ENCODE measurements around the gene HOXB3.

The HOXB3 gene

GRCh38 chr17:48632579-48633265 lies 42.7 kb upstream of the HOXB3 start:
- no peak for TF ChIP-seq ZFX (IDR thresholded peaks at IDR 0.05; ENCODE audit: borderline replicate concordance)
- TF ChIP-seq CTCF (IDR thresholded peaks at IDR 0.05) = no peak
- no peak overlapping the region for H3K27ac ChIP-seq

GRCh38 chr17:48631693-48632578 lies 41.9 kb upstream of the HOXB3 start:
- TF ChIP-seq ZFX (IDR thresholded peaks at IDR 0.05; ENCODE audit: borderline replicate concordance) (no peak), CTCF (IDR thresholded peaks at IDR 0.05) (no peak)

GRCh38 chr17:48630925-48631692 lies 41.1 kb upstream of the HOXB3 start:
- H3K27ac ChIP-seq = no peak overlapping the region
- no peak for TF ChIP-seq ZFX (IDR thresholded peaks at IDR 0.05; ENCODE audit: borderline replicate concordance)
- TF ChIP-seq CTCF (IDR thresholded peaks at IDR 0.05) = no peak

More at GRCh38 chr17:48631693-48632578, 41.9 kb upstream of the HOXB3 start:
- no peak overlapping the region for H3K27ac ChIP-seq

GRCh38 chr17:48630009-48630924 lies 40.2 kb upstream of the HOXB3 start:
- no peak overlapping the region for H3K27ac ChIP-seq
- TF ChIP-seq ZFX (IDR thresholded peaks at IDR 0.05; ENCODE audit: borderline replicate concordance) (no peak), CTCF (IDR thresholded peaks at IDR 0.05) (no peak)

- H3K27ac ChIP-seq = no peak overlapping the region
- no peak for TF ChIP-seq ZFX (IDR thresholded peaks at IDR 0.05; ENCODE audit: borderline replicate concordance)
- no peak for TF ChIP-seq CTCF (IDR thresholded peaks at IDR 0.05)
These were observed 39.3 kb upstream of the HOXB3 start for GRCh38 chr17:48629411-48629759.

- H3K27ac ChIP-seq = no peak overlapping the region
These were observed 38.8 kb upstream of the HOXB3 start for GRCh38 chr17:48628649-48629410.

More at GRCh38 chr17:48628649-48629410, 38.8 kb upstream of the HOXB3 start:
- no peak for TF ChIP-seq CTCF (IDR thresholded peaks at IDR 0.05)
- TF ChIP-seq ZFX (IDR thresholded peaks at IDR 0.05; ENCODE audit: borderline replicate concordance) = no peak

Data from 22Rv1 (cell line).